H1 (cell line): Measurements from ENCODE around the gene SCAMP2. TPM values are rescaled to one million over a fixed set of nuclear protein-coding genes. Genes with fewer than 3 reads are reported as not detected.

ENCODE experiments used
- KDM1A ChIP-seq: fragments of 200-600, 300-600 bp; sonication (generic); IDR thresholded peaks from 2 replicates; pipeline ENCODE4 v1.7.1; 2016; ENCODE audit warnings: mild to moderate bottlenecking, low read length, borderline replicate concordance
- RNF2 ChIP-seq: fragments of 200-900, 300-1000 bp; sonication (generic); IDR thresholded peaks from 2 replicates; pipeline ENCODE4 v1.7.1; 2016; ENCODE audit warnings: borderline replicate concordance, low read depth, mild to moderate bottlenecking, antibody characterized with exemption, low read length; ENCODE audit not compliant: poor library complexity, severe bottlenecking; ENCODE audit errors: missing control alignments
- polyA plus RNA-seq, 7 experiments: library from polyadenylated mRNA; depleted of rRNA in 3 of 7; stranded (reverse) in 5 of 7; unstranded in 2 of 7; fragments of >200 nt in 5 of 7; fragments of 200-250 nt in 2 of 7; gene quantifications; 1 replicate in 5 of 7; 2 replicates in 1 of 7; 4 replicates in 1 of 7; pipeline versions ENCODE4 v1.2.1 to v1.2.3, GENCODE V29; 2011 to 2013; ENCODE audit warnings: missing spikeins in 2 of 7, mixed read lengths in 2 of 7
- total RNA-seq: library from RNA; stranded (reverse); fragmentation: NEBNext Ultra II Directional; extraction: Animal tissue kit (Norgen Biotek cat#: 25700); gene quantifications from 2 replicates; pipeline ENCODE4 v1.2.1, GENCODE V29; 2021

SCAMP2 gene
- total and polyA plus RNA-seq, 2 of the 8 experiments (the other 6 are each of a cell fraction or from before 2014, with no cell fraction given) = 41.7 to 131 TPM

DNA sequence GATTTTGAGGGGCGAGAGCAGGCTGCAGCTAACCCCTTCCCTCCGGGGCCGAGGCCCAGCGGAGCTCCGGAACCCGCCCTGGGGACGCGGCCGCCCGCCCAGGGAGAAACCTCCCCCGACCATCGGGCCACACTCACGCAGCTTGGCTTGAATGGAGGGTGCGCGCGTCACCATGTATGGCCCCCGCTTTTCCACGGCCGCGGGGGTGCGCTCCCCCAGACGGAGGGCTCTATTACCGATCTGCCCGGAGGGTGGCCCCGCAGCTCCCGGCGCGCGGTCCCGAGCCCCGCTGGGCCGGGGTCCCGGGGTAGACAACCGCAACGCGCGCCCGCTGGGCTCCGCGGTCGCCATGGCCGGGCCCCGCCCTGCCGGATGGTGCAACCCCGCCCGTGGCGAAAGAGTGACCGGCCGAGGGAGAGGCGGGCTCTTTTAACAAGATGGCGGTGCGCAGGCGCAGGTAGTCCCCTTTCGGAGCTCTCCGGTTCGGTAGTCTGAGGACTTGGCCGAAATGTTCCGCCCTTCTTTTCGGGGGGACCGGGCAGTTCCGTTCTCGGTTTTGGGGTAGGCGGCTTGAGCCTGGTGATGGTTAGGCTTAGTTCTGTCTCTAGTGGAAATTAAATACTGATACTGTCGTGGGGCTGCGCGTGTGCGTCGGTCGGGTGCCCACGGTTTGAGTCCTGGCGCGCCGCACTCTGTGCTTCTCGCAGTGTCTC is 33.4 kb upstream of the SCAMP2 start, which contains the start of gene FAM219B (continued):
- TF ChIP-seq KDM1A (no peak), RNF2 (no peak)
